Esophagus squamous epithelium (tissue), 4 donors: ENCODE results near the gene GRK1.

Experiments used
- POLR2A ChIP-seq, 4 donors: fragments of 450-650 bp; IDR thresholded peaks; one replicate each; pipeline ENCODE4 v1.6.1; 2017; ENCODE audit warnings: antibody characterized with exemption in 4 of 4, mild to moderate bottlenecking in 4 of 4, moderate library complexity in 3 of 4
- TF ChIP-seq, protein P1 (sequence below), 6 experiments: fragments of 450-650 bp in 4 of 6; fragments of 200-600 bp in 2 of 6; sonication (generic) in 2 of 6; IDR thresholded peaks; one replicate each; pipeline ENCODE4 v1.5.1; 2016 to 2019; ENCODE audit warnings: antibody characterized with exemption in 6 of 6, mild to moderate bottlenecking in 4 of 6, moderate library complexity in 4 of 6

DNA sequence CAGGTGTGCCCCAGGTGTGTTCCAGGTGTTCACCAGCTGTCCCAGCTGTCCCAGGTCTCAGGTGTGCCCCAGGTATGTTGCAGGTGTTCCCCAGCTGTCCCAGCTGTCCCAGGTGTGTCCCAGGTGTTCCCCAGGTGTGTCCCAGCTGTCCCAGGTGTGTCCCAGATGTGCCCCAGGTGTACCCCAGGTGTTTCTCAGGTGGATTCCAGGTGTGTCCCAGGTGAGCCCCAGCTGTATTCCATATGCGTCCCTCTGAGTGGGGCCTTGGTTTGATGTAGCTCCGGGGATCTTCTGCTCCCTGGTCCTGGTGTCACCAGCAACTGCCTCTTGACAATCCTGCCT, 719 bp upstream of the GRK1 start:
- no peak for TF ChIP-seq POLR2A (IDR thresholded peaks at IDR 0.05)
- TF ChIP-seq, protein P1, sequence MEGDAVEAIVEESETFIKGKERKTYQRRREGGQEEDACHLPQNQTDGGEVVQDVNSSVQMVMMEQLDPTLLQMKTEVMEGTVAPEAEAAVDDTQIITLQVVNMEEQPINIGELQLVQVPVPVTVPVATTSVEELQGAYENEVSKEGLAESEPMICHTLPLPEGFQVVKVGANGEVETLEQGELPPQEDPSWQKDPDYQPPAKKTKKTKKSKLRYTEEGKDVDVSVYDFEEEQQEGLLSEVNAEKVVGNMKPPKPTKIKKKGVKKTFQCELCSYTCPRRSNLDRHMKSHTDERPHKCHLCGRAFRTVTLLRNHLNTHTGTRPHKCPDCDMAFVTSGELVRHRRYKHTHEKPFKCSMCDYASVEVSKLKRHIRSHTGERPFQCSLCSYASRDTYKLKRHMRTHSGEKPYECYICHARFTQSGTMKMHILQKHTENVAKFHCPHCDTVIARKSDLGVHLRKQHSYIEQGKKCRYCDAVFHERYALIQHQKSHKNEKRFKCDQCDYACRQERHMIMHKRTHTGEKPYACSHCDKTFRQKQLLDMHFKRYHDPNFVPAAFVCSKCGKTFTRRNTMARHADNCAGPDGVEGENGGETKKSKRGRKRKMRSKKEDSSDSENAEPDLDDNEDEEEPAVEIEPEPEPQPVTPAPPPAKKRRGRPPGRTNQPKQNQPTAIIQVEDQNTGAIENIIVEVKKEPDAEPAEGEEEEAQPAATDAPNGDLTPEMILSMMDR (IDR thresholded peaks at IDR 0.05): no peak
